Stimulated activated naive B cell treated with anti-CD40 and anti-IgM and Interleukin-4, amounts not matched to agents 10 μg/mL and 1 μg/mL and 100 μg/mL, for 72 hours (primary cell): ENCODE results near the gene LPIN1.

Source experiments
- ATAC-seq, 2 donors: fragments of 150-1000 bp; cut with Tn5 transposase; replicated peaks; 2 replicates each; pipeline ENCODE4 v1.10.0; 2021; ENCODE audit warnings: moderate library complexity in 1 of 2
- DNase-seq: peaks from one replicate; pipeline ENCODE4 v3.0.0; 2021
- H3K27ac Mint-ChIP-seq: one replicate; pipeline ENCODE4 v1.8.0; 2022; ENCODE audit warnings: mild to moderate bottlenecking, mixed read lengths
- H3K27me3 Mint-ChIP-seq, 2 donors: one replicate each; pipeline ENCODE4 v1.8.0; 2022; ENCODE audit warnings: mixed read lengths in 2 of 2
- H3K36me3 Mint-ChIP-seq, 2 donors: one replicate each; pipeline ENCODE4 v1.8.0; 2022; ENCODE audit warnings: mixed read lengths in 2 of 2, mild to moderate bottlenecking in 1 of 2
- H3K4me1 Mint-ChIP-seq, 2 donors: one replicate each; pipeline ENCODE4 v1.8.0; 2022; ENCODE audit warnings: mixed read lengths in 2 of 2, mild to moderate bottlenecking in 1 of 2
- H3K4me3 Mint-ChIP-seq, 2 donors: one replicate each; pipeline ENCODE4 v1.8.0; 2022; ENCODE audit warnings: mild to moderate bottlenecking in 2 of 2, mixed read lengths in 2 of 2, moderate library complexity in 1 of 2
- H3K9me3 Mint-ChIP-seq, 2 donors: one replicate each; pipeline ENCODE4 v1.8.0; 2022; ENCODE audit warnings: mixed read lengths in 2 of 2, mild to moderate bottlenecking in 1 of 2

LPIN1 gene

GRCh38 chr2:11746376-11746806, at the start of gene LPIN1:
Gene LPIN1 (plus strand): TSS chr2:11746632. CDS start chr2:11765542, 18,910 bp downstream.
- no peaks in the 10 kb centered on the region for H3K27me3 Mint-ChIP-seq
- peak within 1 kb of the TSS; percentile 92 to 96 for H3K4me3 Mint-ChIP-seq
- peak within 1 kb of the TSS; percentile 91 for H3K27ac Mint-ChIP-seq
- H3K36me3 Mint-ChIP-seq: peaks cover 10 to 11% of the 10 kb centered on the region in 2 donors
- peak; percentile 81 for DNase-seq
- no peaks in the 10 kb centered on the region for H3K9me3 Mint-ChIP-seq
- peaks cover 69 to 83% of the 10 kb centered on the region in 2 donors for H3K4me1 Mint-ChIP-seq
- peak; percentile 68 to 75 for ATAC-seq

GRCh38 chr2:11696736-11697102, 49.7 kb upstream of the LPIN1 start:
- Mint-ChIP-seq H3K4me3 (no peak overlapping the region), H3K36me3 (no peaks in the 10 kb centered on the region), H3K27me3 (peaks cover 15 to 24% of the 10 kb centered on the region in 2 donors), H3K9me3 (no peaks in the 10 kb centered on the region), H3K4me1 (peaks cover 9 to 20% of the 10 kb centered on the region in 2 donors), H3K27ac (peak overlapping the region; percentile 33)
- no peak for DNase-seq
- no peak for ATAC-seq

GRCh38 chr2:11697103-11697871, 49.1 kb upstream of the LPIN1 start:
- H3K27me3 Mint-ChIP-seq: peaks cover 15 to 21% of the 10 kb centered on the region in 2 donors
- H3K36me3 Mint-ChIP-seq: no peaks in the 10 kb centered on the region
- DNase-seq: no peak
- peaks cover 9 to 20% of the 10 kb centered on the region in 2 donors for H3K4me1 Mint-ChIP-seq
- no peak overlapping the region for H3K4me3 Mint-ChIP-seq
- peak overlapping the region; percentile 33 for H3K27ac Mint-ChIP-seq
- H3K9me3 Mint-ChIP-seq: no peaks in the 10 kb centered on the region
- peak; percentile 15 to 16 for ATAC-seq

- H3K9me3 Mint-ChIP-seq: no peaks in the 10 kb centered on the region
- ATAC-seq (no peak), DNase-seq (no peak)
- no peaks in the 10 kb centered on the region for H3K36me3 Mint-ChIP-seq
- peaks cover 15 to 21% of the 10 kb centered on the region in 2 donors for H3K27me3 Mint-ChIP-seq
- no peak overlapping the region for H3K4me3 Mint-ChIP-seq
- H3K4me1 Mint-ChIP-seq: peaks cover 7 to 20% of the 10 kb centered on the region in 2 donors
- H3K27ac Mint-ChIP-seq: no peak overlapping the region
Measured at GRCh38 chr2:11698009-11698922, 48.2 kb upstream of the LPIN1 start.

GRCh38 chr2:11699686-11700670, 46.5 kb upstream of the LPIN1 start:
- DNase-seq (no peak), ATAC-seq (no peak)
- Mint-ChIP-seq H3K4me1 (peaks cover 11 to 20% of the 10 kb centered on the region in 2 donors), H3K4me3 (no peak overlapping the region), H3K9me3 (no peaks in the 10 kb centered on the region), H3K27me3 (peaks cover 15 to 18% of the 10 kb centered on the region in 2 donors), H3K27ac (no peak overlapping the region), H3K36me3 (no peaks in the 10 kb centered on the region)

GRCh38 chr2:11701206-11701605, 45.2 kb upstream of the LPIN1 start:
- no peak overlapping the region for H3K27ac Mint-ChIP-seq

GRCh38 chr2:11701751-11702301, 44.6 kb upstream of the LPIN1 start:
- Mint-ChIP-seq H3K27ac (no peak overlapping the region), H3K9me3 (no peaks in the 10 kb centered on the region), H3K36me3 (no peaks in the 10 kb centered on the region), H3K27me3 (peaks cover 6 to 10% of the 10 kb centered on the region in 2 donors), H3K4me1 (peaks cover 15 to 24% of the 10 kb centered on the region in 2 donors), H3K4me3 (no peak overlapping the region)
- DNase-seq (peak; percentile 56), ATAC-seq (peak; percentile 75 to 76)

More at GRCh38 chr2:11701206-11701605, 45.2 kb upstream of the LPIN1 start:
- no peaks in the 10 kb centered on the region for H3K9me3 Mint-ChIP-seq
- peaks cover 15 to 27% of the 10 kb centered on the region in 2 donors for H3K4me1 Mint-ChIP-seq
- ATAC-seq (peak; percentile 35 to 38), DNase-seq (no peak)
- no peak overlapping the region for H3K4me3 Mint-ChIP-seq
- H3K27me3 Mint-ChIP-seq: peaks cover 12 to 15% of the 10 kb centered on the region in 2 donors
- no peaks in the 10 kb centered on the region for H3K36me3 Mint-ChIP-seq

- H3K4me3 Mint-ChIP-seq: no peak overlapping the region
- H3K4me1 Mint-ChIP-seq: peaks cover 8 to 13% of the 10 kb centered on the region in 2 donors
- no peak overlapping the region for H3K27ac Mint-ChIP-seq
- H3K9me3 Mint-ChIP-seq: no peaks in the 10 kb centered on the region
- DNase-seq (no peak), ATAC-seq (no peak)
- H3K27me3 Mint-ChIP-seq: peaks cover 0 to 6% of the 10 kb centered on the region in 2 donors
- H3K36me3 Mint-ChIP-seq: no peaks in the 10 kb centered on the region
Measured at GRCh38 chr2:11702946-11703345, 43.5 kb upstream of the LPIN1 start.

- DNase-seq: no peak
- Mint-ChIP-seq H3K36me3 (peaks cover 0 to 2% of the 10 kb centered on the region in 2 donors), H3K27me3 (peaks cover 0 to 6% of the 10 kb centered on the region in 2 donors), H3K9me3 (peaks cover 0 to 2% of the 10 kb centered on the region in 2 donors), H3K4me3 (no peak overlapping the region), H3K27ac (no peak overlapping the region), H3K4me1 (peaks cover 8 to 13% of the 10 kb centered on the region in 2 donors)
- no peak for ATAC-seq
Measured at GRCh38 chr2:11703700-11704099, 42.7 kb upstream of the LPIN1 start.

- ATAC-seq: no peak
- Mint-ChIP-seq H3K36me3 (peaks cover 0 to 2% of the 10 kb centered on the region in 2 donors), H3K9me3 (peaks cover 0 to 2% of the 10 kb centered on the region in 2 donors)
Measured at GRCh38 chr2:11705063-11705462, 41.4 kb upstream of the LPIN1 start.

GRCh38 chr2:11705711-11706110, 40.7 kb upstream of the LPIN1 start:
- DNase-seq (no peak), ATAC-seq (no peak)
- H3K27me3 Mint-ChIP-seq: peaks cover 0 to 6% of the 10 kb centered on the region in 2 donors
- H3K9me3 Mint-ChIP-seq: peaks cover 0 to 2% of the 10 kb centered on the region in 2 donors
- no peak overlapping the region for H3K4me3 Mint-ChIP-seq
- peaks cover 0 to 2% of the 10 kb centered on the region in 2 donors for H3K36me3 Mint-ChIP-seq
- H3K27ac Mint-ChIP-seq: no peak overlapping the region
- peaks cover 6 to 8% of the 10 kb centered on the region in 2 donors for H3K4me1 Mint-ChIP-seq

More at GRCh38 chr2:11705063-11705462, 41.4 kb upstream of the LPIN1 start:
- no peak for DNase-seq
- H3K4me1 Mint-ChIP-seq: peaks cover 6 to 8% of the 10 kb centered on the region in 2 donors
- H3K27ac Mint-ChIP-seq: no peak overlapping the region
- H3K27me3 Mint-ChIP-seq: peaks cover 0 to 6% of the 10 kb centered on the region in 2 donors
- H3K4me3 Mint-ChIP-seq: no peak overlapping the region

GRCh38 chr2:11708106-11708505, 38.3 kb upstream of the LPIN1 start:
- ATAC-seq (no peak), DNase-seq (no peak)
- Mint-ChIP-seq H3K27ac (no peak overlapping the region), H3K27me3 (peaks cover 4 to 14% of the 10 kb centered on the region in 2 donors), H3K9me3 (peaks cover 0 to 2% of the 10 kb centered on the region in 2 donors), H3K36me3 (peaks cover 0 to 2% of the 10 kb centered on the region in 2 donors), H3K4me3 (no peak overlapping the region), H3K4me1 (peaks cover 6 to 8% of the 10 kb centered on the region in 2 donors)

- H3K4me3 Mint-ChIP-seq: no peak overlapping the region
- H3K36me3 Mint-ChIP-seq: peaks cover 0 to 2% of the 10 kb centered on the region in 2 donors
- H3K27me3 Mint-ChIP-seq: peaks cover 4 to 14% of the 10 kb centered on the region in 2 donors
- DNase-seq (no peak), ATAC-seq (no peak)
- peaks cover 3 to 6% of the 10 kb centered on the region in 2 donors for H3K4me1 Mint-ChIP-seq
- peaks cover 0 to 2% of the 10 kb centered on the region in 2 donors for H3K9me3 Mint-ChIP-seq
- no peak overlapping the region for H3K27ac Mint-ChIP-seq
Measured at GRCh38 chr2:11709293-11709692, 37.1 kb upstream of the LPIN1 start.
